NCI-H345 treated with DMSO at 0.1 percent for 48 hours (cell line): ENCODE measurements around the gene GGA2.
"Not testable (repeated sequence)": the region's sequence is repeated elsewhere in the genome, so short reads cannot be mapped to it uniquely, and the experiment has no call there.

Experiments used
- DNase-seq: peaks from one replicate; lab custom pipeline; 2025; ENCODE audit not compliant: unreplicated experiment; lab: John Stamatoyannopoulos, UW

GGA2 gene

DNA sequence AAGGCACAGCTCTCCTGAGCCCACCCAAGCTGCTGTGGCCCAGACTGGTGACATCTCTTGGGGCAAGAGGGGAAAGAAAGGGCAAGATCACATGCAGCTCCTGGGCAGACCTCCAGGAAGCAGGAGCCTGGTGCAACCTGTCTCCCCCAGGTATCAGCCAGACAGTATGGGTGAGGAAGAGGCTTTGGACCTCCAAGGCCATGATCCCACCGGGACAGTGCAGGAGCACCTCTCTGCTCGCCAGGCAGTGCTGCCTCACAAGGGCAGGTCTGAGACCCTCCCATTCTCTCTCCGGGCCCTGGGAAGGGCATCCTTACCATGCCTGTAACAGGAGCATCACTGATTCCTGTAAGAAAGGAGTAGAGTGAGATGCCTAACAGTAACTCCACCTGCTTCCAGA, 31.7 kb downstream of the GGA2 start:
- DNase-seq: no peak

DNA sequence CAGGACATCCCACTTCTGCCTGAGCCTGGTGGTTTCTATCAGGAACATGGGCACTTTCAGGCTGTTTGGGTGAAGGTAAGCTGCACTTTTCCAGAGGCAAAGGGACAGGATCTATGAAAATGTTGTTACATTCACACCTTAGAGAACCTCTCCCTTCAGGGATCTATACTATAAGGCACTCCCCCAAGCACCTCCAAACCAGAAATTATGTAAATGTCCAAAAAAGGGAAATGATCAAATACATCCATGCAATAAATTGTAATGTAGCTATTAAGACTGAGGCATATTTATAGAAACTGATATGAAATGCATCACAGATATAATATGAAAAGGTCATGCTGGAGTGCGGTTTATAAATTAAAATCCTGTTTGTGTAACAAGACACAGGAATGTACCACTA, 34.0 kb downstream of the GGA2 start:
- no peak for DNase-seq

DNA sequence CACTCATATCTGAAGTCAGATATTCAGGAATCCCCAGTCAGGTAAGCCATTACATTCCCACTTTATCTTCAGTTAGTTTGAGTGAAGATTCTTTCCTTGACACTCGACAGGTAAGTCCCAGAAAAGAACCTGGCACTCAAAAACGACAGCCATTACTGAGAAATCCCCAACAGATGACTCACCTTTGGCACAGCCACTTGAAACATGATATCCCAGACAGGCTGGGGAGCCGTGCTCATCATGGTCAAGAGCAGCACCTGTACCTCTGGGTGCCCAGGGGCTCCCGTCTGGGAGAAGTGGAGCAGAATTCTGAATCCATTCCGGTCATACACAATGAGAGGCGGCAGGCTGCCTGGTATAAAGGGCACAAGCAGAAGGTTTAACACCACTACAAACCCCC, 40.5 kb downstream of the GGA2 start:
- DNase-seq: peak; percentile 12

DNA sequence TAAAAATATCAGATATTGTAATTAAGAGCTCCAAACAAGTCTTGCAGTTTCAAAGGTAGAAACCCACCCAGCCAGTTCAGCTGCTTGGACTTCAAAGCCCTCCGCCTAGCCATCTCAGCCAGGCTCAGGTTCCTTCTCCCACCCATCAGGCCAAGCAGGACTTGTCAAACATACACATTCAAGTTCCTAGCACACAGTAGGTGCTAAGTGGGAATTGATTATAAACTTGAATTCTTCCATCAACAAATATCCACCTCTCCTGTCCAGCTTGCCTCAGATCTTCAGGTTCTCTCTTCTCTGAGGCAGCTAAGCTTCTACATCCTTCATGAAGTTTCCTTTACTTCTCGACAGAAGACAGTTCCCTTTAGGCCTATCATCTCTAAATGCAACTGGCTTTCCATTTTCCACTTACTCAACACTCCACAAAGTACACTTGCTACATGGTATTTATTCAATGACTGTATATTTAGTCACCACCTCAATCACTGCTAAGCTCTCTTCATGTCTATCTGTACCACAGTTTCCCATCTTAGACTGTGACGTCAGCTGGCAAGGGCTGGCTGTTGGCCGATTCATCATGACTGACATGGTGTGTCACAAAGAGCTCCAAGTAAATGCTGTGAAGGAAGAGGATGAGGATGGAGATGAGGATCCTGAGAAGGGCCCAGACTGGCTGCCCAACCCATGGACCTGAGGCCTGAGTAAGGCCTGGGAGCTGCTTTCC, 44.0 kb downstream of the GGA2 start:
- no peak for DNase-seq

DNA sequence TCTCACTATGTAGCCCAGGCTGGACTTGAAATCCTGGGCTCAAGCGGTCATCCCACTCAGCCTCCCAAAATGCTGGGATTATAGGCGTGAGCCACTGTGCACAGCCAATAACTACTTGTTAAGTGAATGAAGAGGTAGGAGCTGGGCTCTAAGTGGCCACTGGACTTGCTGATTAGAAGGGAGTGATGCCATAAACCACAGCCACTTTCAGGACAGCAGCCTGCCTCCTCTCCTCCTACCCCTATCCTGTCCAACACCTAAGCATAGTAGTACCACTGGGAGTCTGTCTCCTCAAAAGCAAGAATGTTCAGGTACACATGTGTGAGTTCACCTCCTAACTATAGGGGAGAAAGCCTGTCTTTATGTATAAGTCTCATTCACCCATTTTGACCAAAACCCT, 45.1 kb downstream of the GGA2 start:
- DNase-seq: no peak

DNA sequence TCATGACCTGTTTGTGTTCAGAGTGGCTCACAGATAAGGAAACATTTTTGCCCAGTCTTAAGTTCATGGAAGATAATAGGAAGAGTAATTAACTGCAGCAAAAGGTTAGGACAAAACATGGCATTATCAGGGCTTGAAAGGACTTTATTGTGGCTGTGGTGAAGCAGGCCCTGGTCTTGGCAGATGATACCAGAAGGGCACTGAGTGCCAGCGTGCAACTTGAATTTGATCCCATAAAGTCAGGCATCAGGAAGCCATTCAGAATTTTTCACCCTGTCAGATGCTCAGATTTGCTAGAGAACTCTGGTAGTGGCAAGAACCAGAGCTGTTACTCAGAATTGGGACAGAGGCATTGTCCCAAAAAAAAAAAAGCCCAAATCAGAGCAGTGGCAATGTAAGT, 46.1 kb downstream of the GGA2 start:
- no peak for DNase-seq

DNA sequence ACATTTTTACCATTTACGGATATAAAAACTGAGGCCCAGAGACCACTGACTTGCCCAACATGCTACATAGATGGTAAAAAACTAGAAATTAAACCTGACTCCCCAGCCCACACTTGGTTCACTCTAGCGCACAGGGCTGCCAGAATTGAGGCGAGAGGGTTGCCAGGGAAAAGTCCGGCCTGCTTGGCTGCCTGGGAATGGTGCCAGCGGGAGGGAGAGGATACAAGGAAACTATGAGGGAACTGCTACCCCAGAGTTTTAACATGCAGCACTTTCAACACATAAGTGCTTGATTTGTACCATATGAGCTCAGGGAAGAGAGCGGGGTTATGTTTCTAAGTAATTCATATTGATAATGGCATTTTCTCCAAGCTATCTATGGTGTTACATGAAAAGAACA, 47.3 kb downstream of the GGA2 start:
- not testable (repeated sequence) for DNase-seq

DNA sequence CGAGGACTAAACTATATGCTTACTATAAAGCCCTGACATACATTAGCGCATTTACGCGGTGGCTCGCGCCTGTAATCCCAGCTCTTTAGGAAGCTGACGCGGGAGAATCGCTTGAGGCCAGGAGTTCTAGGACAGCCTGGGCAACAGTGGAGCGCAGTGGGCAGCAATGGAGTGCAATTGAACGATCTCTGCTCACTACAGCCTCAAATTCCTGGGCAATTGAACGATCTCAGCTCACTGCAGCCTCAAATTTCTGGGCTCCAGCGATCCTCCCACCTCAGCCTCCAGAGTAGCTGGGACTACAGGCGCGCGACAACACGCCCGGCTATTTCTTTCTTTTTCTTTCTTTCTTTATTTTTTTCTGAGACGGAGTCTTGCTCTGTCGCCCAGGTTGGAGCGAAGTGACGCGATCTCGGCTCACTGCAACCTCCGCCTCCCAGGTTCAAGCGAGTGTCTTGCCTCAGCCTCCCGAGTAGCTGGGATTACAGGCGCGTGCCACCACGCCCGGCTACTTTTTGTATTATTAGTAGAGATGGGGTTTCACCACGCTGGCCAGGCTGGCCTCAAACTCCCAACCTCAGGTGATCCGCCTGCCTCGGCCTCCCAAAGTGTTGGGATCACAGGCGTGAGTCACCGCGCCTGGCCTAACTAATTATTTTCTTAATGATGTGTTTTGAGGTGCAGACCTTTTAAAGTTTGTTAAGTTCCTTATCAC, 56.8 kb downstream of the GGA2 start:
- no peak for DNase-seq

DNA sequence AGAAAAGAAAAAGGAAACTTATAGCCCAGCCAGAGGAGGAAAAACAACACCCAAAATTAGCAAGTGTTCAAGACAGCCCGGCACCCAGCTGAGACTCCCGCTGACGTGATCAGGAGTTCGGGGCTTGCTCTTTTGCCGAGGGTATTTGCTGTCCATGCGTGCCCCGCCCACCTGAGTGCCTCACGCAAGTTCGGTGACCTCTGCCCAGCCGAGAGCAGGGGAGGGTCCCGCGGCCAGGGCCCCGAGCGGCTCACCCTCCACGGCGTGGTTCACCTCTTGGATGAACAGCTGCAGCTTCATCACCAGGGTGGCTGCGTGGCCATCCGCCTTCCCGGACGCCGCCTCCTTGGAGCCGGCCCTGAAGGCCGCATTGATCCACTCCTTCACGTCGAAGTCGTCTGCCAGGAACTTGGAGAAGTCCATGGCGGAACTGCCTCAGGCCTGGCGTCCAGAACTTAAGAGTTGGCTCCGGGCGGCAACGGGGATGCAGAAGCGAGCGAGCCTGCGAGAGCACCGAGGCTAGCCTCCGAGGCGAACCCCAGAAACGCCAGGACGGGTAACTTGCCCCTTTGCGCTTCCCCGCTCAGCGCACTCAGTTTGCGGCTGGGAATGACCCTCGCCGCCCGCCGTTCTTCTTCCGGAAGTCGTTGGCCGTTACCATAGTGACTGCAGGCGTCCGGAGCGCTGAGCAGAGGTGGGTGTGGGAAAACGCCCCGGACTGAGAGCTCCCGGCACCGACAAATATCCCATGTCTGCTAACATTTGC, 57.5 kb downstream of the GGA2 start, which contains the start of gene COG7:
TSS of gene COG7 (minus strand) at position 618 of the 766 bp plus-strand sequence. CDS start at position 423, 195 bp downstream.
- peak; percentile 86 for DNase-seq

DNA sequence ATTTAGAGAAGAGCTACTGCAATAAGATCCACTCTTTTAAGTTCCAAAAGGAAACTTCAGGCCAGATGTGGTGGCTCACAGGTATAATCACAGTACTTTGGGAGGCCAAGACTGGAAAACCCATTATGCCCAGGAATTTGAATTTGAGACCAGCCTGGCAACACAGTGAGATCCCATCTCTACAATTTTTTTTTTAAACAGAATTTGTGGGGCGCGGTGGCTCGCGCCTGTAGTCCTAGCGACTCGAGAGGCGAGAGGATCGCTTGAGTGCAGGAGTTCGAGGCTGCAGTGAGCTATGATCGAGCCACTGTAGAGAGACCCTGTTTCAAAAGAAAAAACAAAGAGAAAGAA, 58.1 kb downstream of the GGA2 start:
- DNase-seq: no peak

DNA sequence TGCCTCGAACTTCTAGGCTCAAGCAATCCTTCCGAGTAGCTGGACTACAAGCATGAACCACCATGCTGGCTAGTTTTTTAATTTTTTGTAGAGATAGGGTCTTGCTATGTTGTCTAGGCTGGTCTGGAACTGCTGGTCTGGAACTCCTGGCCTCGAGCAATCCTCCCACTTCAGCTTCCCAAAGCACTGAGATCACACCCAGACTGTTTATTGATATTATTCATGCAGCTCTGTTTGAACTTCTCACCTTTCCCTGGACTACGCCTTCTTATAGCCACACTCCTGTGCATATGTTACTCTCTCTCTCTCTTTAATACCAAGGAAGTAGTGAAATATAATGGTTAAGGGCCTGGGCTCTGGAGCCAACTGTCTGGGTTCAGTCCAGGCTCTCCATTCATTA, 61.9 kb downstream of the GGA2 start:
- DNase-seq: no peak

DNA sequence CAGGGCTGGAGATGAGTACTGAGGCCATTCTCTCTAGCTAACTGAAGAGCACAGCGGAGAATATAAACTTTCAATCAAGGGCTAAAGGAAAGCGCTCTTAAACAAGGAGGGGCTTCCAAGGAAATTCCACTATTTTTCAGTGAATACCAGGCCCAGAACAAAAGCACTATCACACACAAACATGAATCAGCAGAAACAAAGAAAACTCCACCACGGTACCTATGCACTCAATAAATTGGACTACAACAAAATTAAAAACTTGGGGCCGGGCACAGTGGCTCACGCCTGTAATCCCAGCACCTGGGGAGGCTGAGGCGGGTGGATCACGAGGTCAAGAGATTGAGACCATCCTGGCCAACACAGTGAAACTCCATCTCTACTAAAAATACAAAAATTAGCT, 72.8 kb downstream of the GGA2 start:
- not testable (repeated sequence) for DNase-seq

DNA sequence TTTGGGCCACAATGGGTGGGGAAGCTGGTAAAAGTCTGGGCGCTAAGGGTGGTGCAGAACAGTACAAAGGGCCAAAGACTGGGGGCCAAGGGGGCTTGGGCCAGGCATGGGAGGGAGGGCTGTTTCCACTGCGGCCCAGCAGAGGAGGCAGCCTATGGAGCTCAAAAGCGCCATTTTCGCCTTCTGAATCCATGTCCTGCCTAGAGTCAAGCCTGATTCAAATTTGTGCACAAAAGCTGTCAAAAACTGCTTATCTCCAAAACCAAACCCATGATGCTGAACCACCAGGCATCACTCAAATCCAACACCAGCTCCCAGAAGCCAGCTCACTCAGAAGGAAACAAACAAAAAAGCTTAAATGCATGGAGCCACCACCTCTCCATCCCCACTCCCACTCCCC, 73.3 kb downstream of the GGA2 start:
- DNase-seq: no peak

DNA sequence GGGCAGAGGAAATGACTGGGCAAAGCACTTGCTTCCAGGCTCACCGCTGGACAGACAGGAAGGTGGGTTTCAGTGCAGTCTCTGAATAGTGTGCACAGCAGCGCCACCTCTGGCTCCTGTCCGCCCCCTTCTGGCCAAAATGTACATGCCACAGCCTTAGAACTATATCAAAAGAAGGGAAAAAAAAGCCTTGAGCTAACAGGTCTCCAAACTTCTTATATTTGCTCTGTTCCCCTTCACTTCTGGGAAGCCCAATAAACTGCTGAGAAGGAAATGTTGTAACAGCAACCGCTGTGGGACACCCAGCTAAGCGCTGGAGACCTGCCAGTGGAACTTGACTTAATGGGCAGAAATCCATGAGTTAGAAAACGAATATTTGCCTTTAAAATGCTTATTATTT, 74.8 kb downstream of the GGA2 start:
- peak; percentile 13 for DNase-seq

DNA sequence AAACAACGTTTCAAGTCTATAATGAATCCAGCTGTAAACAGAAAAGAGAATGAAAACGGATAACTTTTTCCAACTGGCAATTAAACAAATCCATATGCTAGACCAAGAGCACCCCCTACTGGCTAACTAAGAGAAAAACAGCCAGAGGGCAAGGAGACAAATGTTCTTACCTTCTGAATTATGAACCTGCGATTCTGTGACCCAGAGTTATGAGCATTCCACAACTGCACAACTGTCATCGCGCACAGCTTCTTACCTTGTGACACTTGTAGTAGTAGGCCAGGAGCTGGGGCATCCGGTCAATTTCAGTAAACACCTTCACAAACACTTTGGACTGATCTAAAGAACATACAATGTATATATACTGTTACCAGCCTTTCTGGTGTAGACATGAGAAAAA, 75.9 kb downstream of the GGA2 start:
- DNase-seq: peak; percentile 54

DNA sequence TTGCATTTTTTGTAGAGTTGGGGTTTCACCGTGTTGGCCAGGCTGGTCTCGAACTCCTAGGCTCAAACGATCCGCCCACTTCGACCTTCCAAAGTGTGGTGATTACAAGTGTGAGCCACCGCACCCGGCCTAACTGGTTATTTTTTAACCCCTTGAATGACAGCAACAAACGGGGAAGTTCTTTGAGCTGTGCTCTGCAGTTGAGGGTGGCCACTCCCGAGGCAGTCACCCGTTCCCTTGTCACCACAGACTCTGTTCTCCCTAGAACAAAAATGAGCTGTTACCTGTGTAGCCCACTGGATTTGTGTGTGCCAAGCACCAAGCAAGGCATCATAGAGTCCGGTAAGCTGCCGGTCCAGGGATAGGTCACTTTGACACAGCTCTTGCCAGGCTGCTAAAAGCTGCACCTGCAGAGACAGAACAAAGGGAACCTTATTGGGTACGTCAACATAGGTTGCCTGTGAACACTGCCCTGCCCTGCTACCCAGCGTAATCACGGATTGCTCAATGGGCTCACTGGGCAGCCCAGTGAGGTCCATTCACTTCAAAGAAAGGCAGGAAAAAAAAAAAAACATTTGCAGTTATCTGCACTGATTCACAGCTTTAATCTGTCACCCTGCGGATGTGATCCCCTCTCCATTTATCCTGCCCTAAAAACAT, 76.9 kb downstream of the GGA2 start:
- no peak for DNase-seq

DNA sequence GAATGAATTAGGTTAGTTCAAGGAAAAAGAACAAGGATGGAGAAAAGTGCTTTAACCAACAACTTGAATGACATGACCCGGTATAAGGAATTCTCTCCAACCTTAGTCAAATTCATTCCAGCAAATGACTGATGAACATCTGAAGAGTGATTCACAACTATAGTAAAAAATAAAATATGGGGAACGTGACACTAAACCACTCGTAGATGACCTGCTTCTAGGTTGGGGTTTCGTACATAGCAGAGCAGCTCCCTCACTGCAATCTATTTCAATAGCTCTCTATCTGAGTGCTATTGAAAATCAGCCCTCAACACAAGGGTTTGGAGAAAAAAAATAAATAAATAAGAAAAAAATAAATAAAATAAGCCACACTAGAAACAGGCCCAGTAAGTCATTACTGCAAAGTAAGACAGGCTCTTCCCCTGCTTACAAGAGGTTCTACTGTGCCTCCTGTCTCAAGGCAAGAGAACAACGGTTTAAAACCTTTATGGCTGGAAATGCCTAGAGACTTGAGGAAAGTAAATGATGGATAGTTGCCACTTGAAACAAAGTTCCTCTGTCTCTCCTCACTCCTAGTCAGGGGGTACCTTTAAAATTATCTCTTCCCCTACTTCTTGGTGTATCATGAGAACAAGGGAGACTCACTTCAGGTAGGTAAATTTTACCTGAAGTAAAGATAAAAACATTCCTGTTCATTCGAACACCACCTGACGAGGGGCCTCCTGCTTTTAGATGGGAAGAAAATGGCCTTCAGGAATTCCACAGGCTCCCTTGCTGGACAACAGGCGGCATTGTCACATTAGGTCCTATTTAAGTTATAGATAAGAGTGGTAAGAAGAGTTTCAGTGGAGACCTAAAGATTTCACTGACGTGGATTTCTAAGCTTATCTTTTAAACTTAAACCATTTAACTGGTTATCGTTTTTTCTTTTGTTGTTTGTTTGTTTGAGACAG, 77.8 kb downstream of the GGA2 start:
- no peak for DNase-seq

DNA sequence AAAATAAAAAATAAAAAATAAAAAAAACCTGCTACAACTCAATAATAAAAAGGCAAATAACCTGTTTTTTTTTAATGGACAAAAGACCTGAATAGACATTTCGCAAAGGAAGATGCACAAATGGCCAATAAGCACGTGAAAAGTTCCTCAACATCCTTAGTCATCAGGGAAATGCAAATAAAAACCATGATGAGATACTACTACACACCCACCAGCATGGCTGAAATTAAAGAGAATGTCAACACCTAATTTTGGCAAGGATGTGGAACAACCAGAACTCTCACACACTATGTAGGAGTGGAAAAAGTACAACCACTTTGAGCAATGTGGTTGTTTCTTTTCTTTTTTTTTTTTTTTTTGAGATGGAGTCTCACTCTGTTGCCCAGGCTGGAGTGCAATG, 81.9 kb downstream of the GGA2 start:
- no peak for DNase-seq

DNA sequence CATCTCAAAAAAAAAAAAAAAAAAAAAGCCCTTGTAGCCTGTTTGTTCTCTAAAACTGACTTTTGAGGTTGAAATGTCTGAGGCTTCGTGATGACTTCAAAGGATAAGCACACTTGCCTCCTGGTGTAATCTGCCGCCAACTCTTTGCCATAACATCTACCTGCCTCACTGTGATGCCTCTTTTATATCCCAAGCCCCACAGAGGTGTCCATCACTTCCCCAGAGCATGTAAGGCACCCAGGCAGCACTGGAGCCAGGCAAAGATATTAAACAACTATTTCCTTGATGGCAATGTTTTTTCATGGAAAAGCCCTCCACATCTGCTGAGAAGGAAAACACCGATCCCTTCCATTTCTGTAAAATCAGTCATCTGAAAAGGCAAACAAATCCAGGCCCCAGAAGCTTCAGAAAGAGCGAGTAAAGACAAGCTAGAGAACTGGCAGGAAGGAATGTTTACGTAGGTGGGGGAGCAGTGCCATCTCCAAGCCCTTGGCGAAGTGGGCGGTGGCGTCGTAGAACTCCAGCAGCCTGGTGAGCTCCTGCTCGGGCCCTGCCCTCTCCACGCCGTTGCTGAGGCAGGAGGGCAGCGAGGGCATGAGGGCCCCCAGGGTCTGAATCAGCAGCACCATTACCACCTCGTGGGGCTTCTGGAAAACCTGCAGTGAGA, 85.9 kb downstream of the GGA2 start:
- peak; percentile 10 for DNase-seq

DNA sequence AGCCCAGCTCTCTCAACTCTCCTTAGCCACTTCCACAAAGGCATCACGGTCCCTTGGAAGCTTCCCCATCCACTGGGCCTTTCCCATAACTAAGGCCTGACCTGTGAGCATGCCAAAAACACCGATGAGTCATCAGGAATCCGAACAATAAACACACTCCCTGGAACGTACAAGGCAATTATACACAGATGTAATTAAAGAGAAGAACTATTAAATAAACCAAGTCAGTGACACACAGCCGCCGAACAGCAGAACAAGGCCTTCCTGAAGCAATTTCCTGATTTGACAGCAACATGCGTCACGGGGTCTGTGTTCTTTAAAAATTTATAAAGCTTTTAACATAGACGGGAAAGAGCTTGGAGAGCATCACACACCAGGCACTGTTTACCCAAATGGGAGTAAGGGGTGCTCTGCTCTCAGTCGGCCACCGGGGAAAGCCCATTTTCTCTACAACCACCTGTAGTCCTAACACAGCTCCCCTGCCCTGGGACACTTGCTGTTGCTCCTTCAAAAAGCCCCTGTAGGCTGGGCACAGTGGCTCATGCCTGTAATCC, 86.7 kb downstream of the GGA2 start:
- no peak for DNase-seq
